CD14-positive monocyte (primary cell): ENCODE results near the gene GDI2. TPM values are rescaled to one million over a fixed set of nuclear protein-coding genes. Genes with fewer than 3 reads are reported as not detected.

Source experiments
- DNase-seq, 3 donors: peaks; one replicate each; pipeline ENCODE4 v3.0.0-alpha.2; 2011 to 2022
- H2AFZ ChIP-seq: 2 replicates; pipeline ENCODE4 v1.6.0; 2012; ENCODE audit warnings: mild to moderate bottlenecking, low read depth, low read length, inconsistent platforms; ENCODE audit not compliant: insufficient read depth, poor library complexity, severe bottlenecking
- H3K27ac ChIP-seq, 2 donors: 1 replicate in 1 of 2; 2 replicates in 1 of 2; pipeline ENCODE4 v1.5.1; 2012 to 2013; ENCODE audit warnings: low read length in 2 of 2, control low read depth in 1 of 2, inconsistent platforms in 1 of 2, low read depth in 1 of 2, mild to moderate bottlenecking in 1 of 2
- H3K27me3 ChIP-seq, 2 donors: one replicate each; pipeline versions ENCODE4 v1.6.0 to v1.6.1; 2011 to 2013; ENCODE audit warnings: low read length in 2 of 2; ENCODE audit not compliant: control insufficient read depth in 2 of 2, insufficient read depth in 2 of 2
- H3K36me3 ChIP-seq, 2 donors: replicated peaks in 1 of 2; 1 replicate in 1 of 2; 2 replicates in 1 of 2; pipeline versions ENCODE4 v1.5.1 to v1.6.1; 2012 to 2013; ENCODE audit warnings: low read length in 2 of 2, control low read depth in 1 of 2, inconsistent platforms in 1 of 2, mild to moderate bottlenecking in 1 of 2; ENCODE audit not compliant: insufficient read depth in 2 of 2, control insufficient read depth in 1 of 2
- H3K4me1 ChIP-seq, 2 donors: 1 replicate in 1 of 2; 2 replicates in 1 of 2; pipeline versions ENCODE4 v1.5.1 to v1.6.1; 2012 to 2013; ENCODE audit warnings: low read length in 2 of 2, control low read depth in 1 of 2, inconsistent platforms in 1 of 2, mild to moderate bottlenecking in 1 of 2, moderate library complexity in 1 of 2; ENCODE audit not compliant: insufficient read depth in 2 of 2, control insufficient read depth in 1 of 2
- H3K4me2 ChIP-seq: replicated peaks from 2 replicates; pipeline ENCODE3; 2012; ENCODE audit warnings: low read length, moderate library complexity, mild to moderate bottlenecking; ENCODE audit not compliant: poor library complexity, severe bottlenecking; ENCODE audit errors: extremely low read depth
- H3K4me3 ChIP-seq, 3 experiments: fragments of 200-600 bp in 1 of 3; sonication (generic) in 1 of 3; replicated peaks in 1 of 3; 1 replicate in 2 of 3; 2 replicates in 1 of 3; pipeline ENCODE4 v1.5.1; 2011 to 2013; ENCODE audit warnings: low read length in 3 of 3, mild to moderate bottlenecking in 3 of 3, control low read depth in 2 of 3, low read depth in 2 of 3, inconsistent platforms in 1 of 3, moderate library complexity in 1 of 3
- H3K79me2 ChIP-seq: 2 replicates; pipeline ENCODE4 v1.6.0; 2012; ENCODE audit warnings: mild to moderate bottlenecking, control low read depth, inconsistent platforms, low read length, moderate library complexity; ENCODE audit not compliant: insufficient read depth
- H3K9ac ChIP-seq: 2 replicates; pipeline ENCODE4 v1.6.0; 2017; ENCODE audit warnings: low read length, mild to moderate bottlenecking; ENCODE audit not compliant: insufficient read depth, poor library complexity, severe bottlenecking
- H3K9me3 ChIP-seq, 2 donors: replicated peaks in 1 of 2; 1 replicate in 1 of 2; 2 replicates in 1 of 2; pipeline versions ENCODE4 v1.5.1 to v1.6.1; 2012 to 2013; ENCODE audit warnings: low read length in 2 of 2, control low read depth in 1 of 2; ENCODE audit not compliant: control insufficient read depth in 1 of 2, insufficient read depth in 1 of 2
- H4K20me1 ChIP-seq: 2 replicates; pipeline ENCODE4 v1.6.0; 2012; ENCODE audit warnings: mild to moderate bottlenecking, low read length, control low read depth, moderate library complexity; ENCODE audit not compliant: insufficient read depth
- H3K27ac Mint-ChIP-seq, 7 donors: one replicate each; pipeline ENCODE4 v1.8.0; 2020; ENCODE audit warnings: mild to moderate bottlenecking in 7 of 7, mixed read lengths in 7 of 7, moderate library complexity in 6 of 7, inconsistent platforms in 2 of 7
- H3K27me3 Mint-ChIP-seq, 3 donors: one replicate each; pipeline ENCODE4 v1.8.0; 2021 to 2022; ENCODE audit warnings: low read depth in 3 of 3, mild to moderate bottlenecking in 3 of 3, mixed read lengths in 3 of 3, moderate library complexity in 3 of 3, inconsistent platforms in 1 of 3
- H3K36me3 Mint-ChIP-seq, 2 donors: one replicate each; pipeline ENCODE4 v1.8.0; 2020; ENCODE audit warnings: mixed read lengths in 2 of 2, inconsistent platforms in 1 of 2, mild to moderate bottlenecking in 1 of 2
- H3K4me1 Mint-ChIP-seq: one replicate; pipeline ENCODE4 v1.8.0; 2020; ENCODE audit warnings: mild to moderate bottlenecking, mixed read lengths
- H3K4me3 Mint-ChIP-seq, 2 donors: one replicate each; pipeline ENCODE4 v1.8.0; 2020; ENCODE audit warnings: mild to moderate bottlenecking in 2 of 2, mixed read lengths in 2 of 2, moderate library complexity in 1 of 2
- H3K9me3 Mint-ChIP-seq, 7 donors: one replicate each; pipeline ENCODE4 v1.8.0; 2020 to 2022; ENCODE audit warnings: mixed read lengths in 7 of 7, mild to moderate bottlenecking in 6 of 7, moderate library complexity in 6 of 7, inconsistent platforms in 2 of 7
- WGBS: methylation state at CpG from one replicate; pipeline ENCODE4 v1.1.5; 2013; ENCODE audit warnings: missing lambda C conversion rate; ENCODE audit not compliant: insufficient coverage; 5-methylcytosine and 5-hydroxymethylcytosine counted together
- intact Hi-C, 2 donors: fragments of 100-400 bp; cut with micrococcal nuclease; formaldehyde crosslinking; loops; one replicate each; pipeline versions ENCODE4 v1.15.0 to v1.15.1; 2023
- polyA plus RNA-seq, 3 donors: library from polyadenylated mRNA; depleted of rRNA in 1 of 3; unstranded in 2 of 3; stranded (reverse) in 1 of 3; fragments of 300-500 nt in 2 of 3; fragments of >200 nt in 1 of 3; fragmentation: Illumina TruSeq in 2 of 3; gene quantifications; 1 replicate in 2 of 3; 2 replicates in 1 of 3; pipeline ENCODE4 v1.2.3, GENCODE V29; 2012 to 2021
- TF ChIP-seq, protein P1 (sequence below): fragments of 200-600 bp; IDR thresholded peaks from one replicate; pipeline ENCODE4 v1.8.0; 2022; ENCODE audit warnings: antibody characterized with exemption, mild to moderate bottlenecking

Gene GDI2
- polyA plus RNA-seq, 3 donors, result 100 to 320 (median 316) TPM

DNA sequence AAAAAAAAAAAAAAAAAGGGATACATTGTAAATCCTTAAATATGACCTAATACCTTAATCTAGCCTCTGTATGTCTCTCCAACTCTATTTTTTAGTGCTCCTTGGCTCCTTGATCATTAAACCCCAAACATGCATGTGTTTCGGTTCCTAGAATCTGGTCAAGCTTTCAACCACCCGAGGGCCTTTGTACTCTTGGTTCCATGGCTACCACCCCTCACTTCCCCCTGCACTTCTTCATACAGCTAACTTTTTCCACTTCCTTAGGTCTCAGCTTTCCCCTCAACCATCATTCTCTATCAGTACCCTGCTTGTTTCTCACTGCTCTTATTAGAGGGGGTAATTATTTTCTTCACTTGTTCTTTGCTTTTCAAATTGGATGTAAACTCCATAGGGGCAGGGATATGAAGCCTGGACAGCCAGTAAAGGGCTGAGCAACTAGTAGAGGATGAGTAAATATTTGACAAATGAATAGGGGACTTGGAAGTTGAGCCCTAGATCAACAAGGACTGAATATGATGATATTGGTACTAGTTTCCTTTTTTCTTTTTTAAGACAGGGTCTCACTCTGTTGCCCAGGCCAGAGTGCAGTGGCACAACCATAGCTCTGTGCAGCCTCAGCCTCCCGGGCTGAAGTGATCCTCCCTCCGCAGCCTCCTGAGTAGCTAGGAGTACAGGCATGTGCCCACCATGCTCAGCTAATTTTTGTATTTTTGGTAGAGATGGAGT lies 4.3 kb upstream of the GDI2 start:
- no peak for DNase-seq
- H4K20me1 ChIP-seq, result no peaks in the 10 kb centered on the region
- no peak overlapping the region for H3K9ac ChIP-seq
- no peak overlapping the region for H3K4me2 ChIP-seq
- no peak overlapping the region for H3K4me3 ChIP-seq
- Mint-ChIP-seq H3K27me3 (peaks cover 0 to 2% (median 1%) of the 10 kb centered on the region in 3 donors), H3K4me3 (no peak overlapping the region), H3K9me3 (no peaks in the 10 kb centered on the region), H3K4me1 (peaks cover 39% of the 10 kb centered on the region), H3K27ac (peak overlapping the region in 3 of 7 donors; percentile 9 to 51 (median 43)), H3K36me3 (no peaks in the 10 kb centered on the region)
- WGBS, result 74% methylated on average over 4 of the region's 4 CpGs
- H3K79me2 ChIP-seq, result peaks cover 23% of the 10 kb centered on the region
- H3K36me3 ChIP-seq, result no peaks in the 10 kb centered on the region
- peaks cover 33 to 40% of the 10 kb centered on the region in 2 donors for H3K4me1 ChIP-seq
- TF ChIP-seq, protein P1, sequence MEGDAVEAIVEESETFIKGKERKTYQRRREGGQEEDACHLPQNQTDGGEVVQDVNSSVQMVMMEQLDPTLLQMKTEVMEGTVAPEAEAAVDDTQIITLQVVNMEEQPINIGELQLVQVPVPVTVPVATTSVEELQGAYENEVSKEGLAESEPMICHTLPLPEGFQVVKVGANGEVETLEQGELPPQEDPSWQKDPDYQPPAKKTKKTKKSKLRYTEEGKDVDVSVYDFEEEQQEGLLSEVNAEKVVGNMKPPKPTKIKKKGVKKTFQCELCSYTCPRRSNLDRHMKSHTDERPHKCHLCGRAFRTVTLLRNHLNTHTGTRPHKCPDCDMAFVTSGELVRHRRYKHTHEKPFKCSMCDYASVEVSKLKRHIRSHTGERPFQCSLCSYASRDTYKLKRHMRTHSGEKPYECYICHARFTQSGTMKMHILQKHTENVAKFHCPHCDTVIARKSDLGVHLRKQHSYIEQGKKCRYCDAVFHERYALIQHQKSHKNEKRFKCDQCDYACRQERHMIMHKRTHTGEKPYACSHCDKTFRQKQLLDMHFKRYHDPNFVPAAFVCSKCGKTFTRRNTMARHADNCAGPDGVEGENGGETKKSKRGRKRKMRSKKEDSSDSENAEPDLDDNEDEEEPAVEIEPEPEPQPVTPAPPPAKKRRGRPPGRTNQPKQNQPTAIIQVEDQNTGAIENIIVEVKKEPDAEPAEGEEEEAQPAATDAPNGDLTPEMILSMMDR, result no peak
- H2AFZ ChIP-seq, result no peak overlapping the region
- no peaks in the 10 kb centered on the region for H3K9me3 ChIP-seq
- no peaks in the 10 kb centered on the region for H3K27me3 ChIP-seq
- no peak overlapping the region for H3K27ac ChIP-seq
- intact Hi-C loops, result loop anchor here in 1 of 2 donors (10.0 kb wide), 1 partner anchor 133 kb away; the partner anchor contains the start of gene TASOR2

DNA sequence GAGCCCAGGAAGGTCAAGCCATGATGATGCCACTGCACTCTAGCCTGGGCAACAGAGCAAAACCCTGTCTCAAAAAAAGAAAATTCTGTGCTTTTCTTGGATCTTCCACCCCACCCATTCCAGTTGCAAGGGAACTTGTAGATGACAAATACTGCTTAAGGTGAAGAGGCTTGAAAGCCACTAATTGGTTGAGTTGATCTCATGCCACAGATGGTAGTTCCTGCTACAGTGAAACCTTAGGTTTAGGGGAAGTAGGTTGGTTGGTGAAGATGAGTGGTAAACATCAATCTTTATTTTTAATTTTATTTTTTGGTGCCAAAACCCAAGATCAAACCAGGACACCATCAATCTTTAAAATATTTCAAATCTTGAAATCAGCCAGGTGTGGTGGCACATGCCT lies 2.9 kb upstream of the GDI2 start:
- Histone ChIP-seq H3K9ac (no peak overlapping the region), H3K36me3 (no peaks in the 10 kb centered on the region), H3K79me2 (peaks cover 36% of the 10 kb centered on the region), H3K4me1 (peaks cover 38 to 53% of the 10 kb centered on the region in 2 donors), H3K9me3 (no peaks in the 10 kb centered on the region), H2AFZ (no peak overlapping the region), H3K27me3 (no peaks in the 10 kb centered on the region), H3K4me2 (no peak overlapping the region), H4K20me1 (peaks cover 12% of the 10 kb centered on the region), H3K27ac (no peak overlapping the region), H3K4me3 (no peak overlapping the region)
- Mint-ChIP-seq H3K4me1 (peaks cover 50% of the 10 kb centered on the region), H3K27me3 (peaks cover 0 to 2% (median 1%) of the 10 kb centered on the region in 3 donors), H3K36me3 (no peaks in the 10 kb centered on the region), H3K9me3 (no peaks in the 10 kb centered on the region), H3K27ac (peak overlapping the region in 1 of 7 donors; percentile 3), H3K4me3 (no peak overlapping the region)
- intact Hi-C loops, result loop anchor here in 1 of 2 donors (10.0 kb wide), 1 partner anchor 131 kb away; the partner anchor contains the start of gene TASOR2
- DNase-seq, result peak in 1 of 3 donors; percentile 15
- TF ChIP-seq, protein P1, result no peak
